Measurements from ENCODE around the gene PPM1H.

Gene PPM1H

GRCh38 chr12:62716037-62716436 is 218.9 kb downstream of the PPM1H start:
- Histone ChIP-seq H3K36me3 (ENCODE audit: control insufficient read depth, insufficient read depth, low read length) (no peaks in the 10 kb centered on the region), H3K4me3 (replicated peaks; ENCODE audit: low read depth, low read length) (no peak overlapping the region), H3K27me3 (replicated peaks; ENCODE audit: control insufficient read depth, insufficient read depth, low read length) (no peaks in the 10 kb centered on the region)
- TF ChIP-seq CTCF (IDR thresholded peaks at IDR 0.05; ENCODE audit: insufficient read depth, low read length, poor library complexity, severe bottlenecking) = no peak
- no peak for DNase-seq (ENCODE audit: extremely low read depth, insufficient read length)

DNA sequence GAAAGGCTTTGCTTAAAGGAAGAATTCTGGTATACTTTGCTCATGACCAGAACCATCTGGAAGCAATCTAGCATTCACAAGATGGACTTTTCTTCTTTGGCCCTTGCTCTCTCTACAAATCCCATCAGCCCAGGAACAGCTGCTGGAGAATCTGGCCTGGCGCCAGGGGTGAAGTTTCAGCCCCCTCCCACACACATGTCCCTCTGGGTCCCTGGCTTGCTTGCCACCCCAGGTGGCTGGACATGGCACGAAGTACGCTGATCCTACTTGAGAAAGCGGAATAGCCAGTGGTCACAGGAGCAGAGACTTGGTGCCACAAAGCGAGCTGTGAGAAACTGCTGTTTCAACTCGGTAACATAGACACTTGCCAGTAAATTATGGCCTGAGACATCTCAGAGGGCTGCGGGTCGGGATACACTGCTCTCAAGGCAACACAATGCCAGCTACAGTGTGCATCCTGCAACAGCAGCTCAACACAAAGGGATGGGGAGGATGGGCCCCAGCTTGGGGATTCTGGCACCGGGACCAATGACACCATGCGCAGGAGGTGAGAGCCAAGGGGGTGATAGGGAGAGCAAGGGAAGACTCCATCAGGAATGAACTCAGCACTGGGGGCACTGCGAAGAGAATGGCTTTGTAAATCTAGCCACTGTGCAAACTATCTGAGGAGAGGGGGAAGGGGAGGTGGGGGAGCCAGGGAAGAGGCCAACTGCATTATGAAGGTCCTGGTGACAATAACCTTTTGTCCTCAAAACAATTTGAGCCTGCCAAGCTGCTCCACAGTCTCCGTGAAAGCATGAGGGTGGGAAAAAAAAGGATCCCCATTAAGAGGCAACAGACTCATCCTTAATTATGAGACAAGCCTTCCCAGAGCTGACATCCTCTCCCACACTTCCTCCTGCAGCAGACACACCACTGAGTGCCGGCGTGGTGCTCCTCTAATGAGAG is 219.9 kb downstream of the PPM1H start:
- DNase-seq (ENCODE audit: extremely low read depth, insufficient read length) = no peak
- Histone ChIP-seq H3K4me3 (replicated peaks; ENCODE audit: low read depth, low read length) (no peak overlapping the region), H3K27me3 (replicated peaks; ENCODE audit: control insufficient read depth, insufficient read depth, low read length) (no peaks in the 10 kb centered on the region), H3K36me3 (ENCODE audit: control insufficient read depth, insufficient read depth, low read length) (no peaks in the 10 kb centered on the region)
- no peak for TF ChIP-seq CTCF (IDR thresholded peaks at IDR 0.05; ENCODE audit: insufficient read depth, low read length, poor library complexity, severe bottlenecking)

DNA sequence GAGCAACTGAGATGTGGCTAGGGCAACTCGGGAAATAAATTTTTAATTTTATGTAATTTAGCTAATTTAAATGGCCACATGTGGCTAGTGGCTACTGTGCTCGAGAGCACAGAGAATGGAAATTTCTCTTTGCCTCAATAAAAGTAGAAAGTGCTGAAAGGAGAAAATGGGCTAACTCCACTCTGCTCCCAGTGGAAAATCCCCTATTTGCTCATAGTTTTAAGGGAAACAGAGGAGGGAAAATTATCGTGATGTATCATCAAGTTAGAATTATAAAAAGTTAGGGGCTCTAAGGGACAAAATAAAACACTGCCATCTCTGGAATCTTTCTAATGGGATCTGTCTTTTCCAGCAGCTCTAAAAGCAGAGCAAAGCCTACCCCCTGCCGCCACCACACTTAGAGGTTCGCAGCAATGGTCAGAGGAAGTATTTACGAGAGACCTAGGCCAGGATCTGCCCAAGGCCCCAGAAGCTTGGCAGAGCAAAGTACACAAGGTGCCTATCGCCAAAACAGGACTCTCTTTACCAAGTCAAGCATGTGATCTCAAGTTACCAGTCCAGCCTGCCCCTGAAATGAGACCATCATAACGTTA is 220.7 kb downstream of the PPM1H start:
- Histone ChIP-seq H3K27me3 (replicated peaks; ENCODE audit: control insufficient read depth, insufficient read depth, low read length) (no peaks in the 10 kb centered on the region), H3K4me3 (replicated peaks; ENCODE audit: low read depth, low read length) (no peak overlapping the region), H3K36me3 (ENCODE audit: control insufficient read depth, insufficient read depth, low read length) (no peaks in the 10 kb centered on the region)
- DNase-seq (ENCODE audit: extremely low read depth, insufficient read length) = no peak
- TF ChIP-seq CTCF (IDR thresholded peaks at IDR 0.05; ENCODE audit: insufficient read depth, low read length, poor library complexity, severe bottlenecking) = no peak

DNA sequence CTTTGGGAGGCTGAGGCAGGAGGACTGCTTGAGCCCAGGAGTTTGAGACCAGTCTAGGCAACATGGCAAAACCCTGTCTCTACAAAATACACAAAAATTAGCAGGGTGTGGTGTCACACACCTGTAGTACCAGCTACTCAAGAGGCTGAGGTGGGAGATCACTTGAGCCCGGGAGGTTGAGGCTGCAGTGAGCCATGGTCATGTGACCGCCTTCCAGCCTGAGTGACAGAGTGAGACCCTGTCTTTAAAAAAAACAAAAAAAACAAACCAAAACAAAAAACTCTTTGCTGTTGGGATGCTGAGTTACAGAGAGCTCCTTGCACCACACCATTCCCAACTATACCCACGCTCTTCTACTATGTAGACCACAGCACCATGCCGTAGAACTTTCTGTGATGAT is 221.2 kb downstream of the PPM1H start:
- no peak for TF ChIP-seq CTCF (IDR thresholded peaks at IDR 0.05; ENCODE audit: insufficient read depth, low read length, poor library complexity, severe bottlenecking)
- Histone ChIP-seq H3K36me3 (ENCODE audit: control insufficient read depth, insufficient read depth, low read length) (no peaks in the 10 kb centered on the region), H3K4me3 (replicated peaks; ENCODE audit: low read depth, low read length) (no peak overlapping the region), H3K27me3 (replicated peaks; ENCODE audit: control insufficient read depth, insufficient read depth, low read length) (no peaks in the 10 kb centered on the region)
- no peak for DNase-seq (ENCODE audit: extremely low read depth, insufficient read length)

- H3K4me3 ChIP-seq (replicated peaks; ENCODE audit: low read depth, low read length) = no peak overlapping the region
- H3K36me3 ChIP-seq (ENCODE audit: control insufficient read depth, insufficient read depth, low read length) = no peaks in the 10 kb centered on the region
- no peak for DNase-seq (ENCODE audit: extremely low read depth, insufficient read length)
- TF ChIP-seq CTCF (IDR thresholded peaks at IDR 0.05; ENCODE audit: insufficient read depth, low read length, poor library complexity, severe bottlenecking) = no peak
- H3K27me3 ChIP-seq (replicated peaks; ENCODE audit: control insufficient read depth, insufficient read depth, low read length) = no peaks in the 10 kb centered on the region
Observed at GRCh38 chr12:62712681-62713573, 222.0 kb downstream of the PPM1H start.

Data from GM06990 (cell line).